ENCODE results near the gene LAMTOR1. TPM values are rescaled to one million over a fixed set of nuclear protein-coding genes. Genes with fewer than 3 reads are reported as not detected.

The LAMTOR1 gene
- total RNA-seq, result 68.1 and 81.7 TPM in 2 replicates

GRCh38 chr11:72102946-72103753 lies at the start of gene LAMTOR1:
LAMTOR1 (minus strand) TSS chr11:72103297; CDS start chr11:72103224, 73 bp downstream.

GRCh38 chr11:72135473-72135872 lies 32.4 kb upstream of the LAMTOR1 start, which contains the start of gene FOLR3:
FOLR3 (plus strand) TSS chr11:72135725; CDS start chr11:72135953, 228 bp downstream.

GRCh38 chr11:72112143-72112977 lies 9.3 kb upstream of the LAMTOR1 start, which contains the start of gene ANAPC15:
ANAPC15 (minus strand) TSS chr11:72112695; CDS start chr11:72111276, 1,419 bp downstream.

GRCh38 chr11:72105888-72106287 lies 2.8 kb upstream of the LAMTOR1 start, which contains the start of gene TOMT:
TOMT (plus strand) TSS chr11:72105924; CDS start chr11:72105952, 28 bp downstream.

GRCh38 chr11:72080326-72081183 lies 22.5 kb downstream of the LAMTOR1 start, which contains the start of the genes LRRC51 and NUMA1:
LRRC51 (plus strand) TSS chr11:72080850; CDS start chr11:72089084, 8,234 bp downstream.
NUMA1 (minus strand) TSS chr11:72080542; CDS start chr11:72035943, 44,599 bp downstream.

Other genes with a start within 250 kb of the LAMTOR1 start
- gene DEFB131B, start 224.8 kb downstream of the LAMTOR1 start, total RNA-seq, result not detected in 2 replicates
- gene XNDC1N, start 174.7 kb downstream of the LAMTOR1 start, total RNA-seq, result 6.5 and 7.2 TPM in 2 replicates
- gene RNF121, start 174.3 kb downstream of the LAMTOR1 start, total RNA-seq, result 42.7 and 49.9 TPM in 2 replicates
- gene IL18BP, start 104.4 kb downstream of the LAMTOR1 start, total RNA-seq, result 2.5 and 4.4 TPM in 2 replicates
- 168 and 206 TPM in 2 replicates for gene NUMA1, start 22.8 kb downstream of the LAMTOR1 start, total RNA-seq
- gene LRRC51, start 22.4 kb downstream of the LAMTOR1 start, total RNA-seq, result 6.1 and 6.5 TPM in 2 replicates
- not detected in 2 replicates for gene TOMT, start 2.6 kb upstream of the LAMTOR1 start, total RNA-seq
- 11.5 and 14.0 TPM in 2 replicates for gene ANAPC15, start 9.4 kb upstream of the LAMTOR1 start, total RNA-seq
- gene FOLR3, start 32.4 kb upstream of the LAMTOR1 start, total RNA-seq, result 3.4 TPM in 1 of 2 replicates, not detected in the other
- not detected in 2 replicates for gene FOLR1, start 88.8 kb upstream of the LAMTOR1 start, total RNA-seq
- gene FOLR2, start 113.5 kb upstream of the LAMTOR1 start, total RNA-seq, result not detected in 2 replicates
- 80.8 and 114 TPM in 2 replicates for gene INPPL1, start 121.5 kb upstream of the LAMTOR1 start, total RNA-seq
- not detected in 2 replicates for gene PHOX2A, start 140.9 kb upstream of the LAMTOR1 start, total RNA-seq